Ishikawa (cell line): ENCODE measurements around the gene SMAP1.

Source experiments
- EGR1 ChIP-seq: IDR thresholded peaks from 2 replicates; pipeline ENCODE4 v1.6.1; 2012
- EP300 ChIP-seq: IDR thresholded peaks from 2 replicates; pipeline ENCODE4 v1.6.1; 2012; ENCODE audit warnings: borderline replicate concordance
- FOXM1 ChIP-seq: IDR thresholded peaks from 2 replicates; pipeline ENCODE4 v1.6.1; 2012; ENCODE audit warnings: low read depth, borderline replicate concordance
- NFIC ChIP-seq: IDR thresholded peaks from 2 replicates; pipeline ENCODE4 v1.6.1; 2012
- RAD21 ChIP-seq: IDR thresholded peaks from 2 replicates; pipeline ENCODE4 v1.6.1; 2012; ENCODE audit warnings: low read depth
- TAF1 ChIP-seq: IDR thresholded peaks from 2 replicates; pipeline ENCODE4 v1.6.1; 2012; ENCODE audit warnings: low read depth, mild to moderate bottlenecking
- TCF12 ChIP-seq: IDR thresholded peaks from 2 replicates; pipeline ENCODE4 v1.6.1; 2012; ENCODE audit warnings: low read depth
- TEAD4 ChIP-seq: IDR thresholded peaks from 2 replicates; pipeline ENCODE4 v1.6.1; 2012
- YY1 ChIP-seq: IDR thresholded peaks from 2 replicates; pipeline ENCODE4 v1.6.1; 2012; ENCODE audit warnings: low read depth
- ZBTB7A ChIP-seq: IDR thresholded peaks from 2 replicates; pipeline ENCODE4 v1.6.1; 2012; ENCODE audit warnings: low read depth
- TF ChIP-seq, protein P1 (sequence below): IDR thresholded peaks from 2 replicates; pipeline ENCODE4 v1.6.1; 2012
- TF ChIP-seq, protein P2 (sequence below): IDR thresholded peaks from 2 replicates; pipeline ENCODE4 v1.6.1; 2012; ENCODE audit warnings: low read depth, mild to moderate bottlenecking
- TF ChIP-seq, protein P3 (sequence below): IDR thresholded peaks from 2 replicates; pipeline ENCODE4 v1.6.1; 2012

DNA sequence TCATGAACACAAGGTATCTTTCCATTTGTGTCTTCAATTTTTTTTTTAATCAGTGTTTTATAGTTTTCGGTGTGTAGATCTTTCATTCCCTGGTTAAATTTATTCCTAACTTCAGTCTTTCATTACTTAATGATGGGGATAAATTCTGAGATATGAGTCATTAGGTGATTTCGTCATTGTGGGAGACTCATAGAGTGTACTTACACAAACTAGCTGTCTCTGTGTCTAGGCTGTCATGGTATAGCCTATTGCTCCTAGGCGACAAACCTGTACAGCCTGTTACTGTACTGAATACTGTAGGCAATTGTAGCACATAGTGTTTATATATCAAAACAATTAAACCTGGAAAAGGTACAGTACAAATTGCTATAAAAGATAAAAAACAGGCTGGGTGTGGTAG is 42.1 kb downstream of the SMAP1 start:
- TF ChIP-seq, protein P1, sequence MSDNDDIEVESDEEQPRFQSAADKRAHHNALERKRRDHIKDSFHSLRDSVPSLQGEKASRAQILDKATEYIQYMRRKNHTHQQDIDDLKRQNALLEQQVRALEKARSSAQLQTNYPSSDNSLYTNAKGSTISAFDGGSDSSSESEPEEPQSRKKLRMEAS, result no peak
- TF ChIP-seq, protein P2, sequence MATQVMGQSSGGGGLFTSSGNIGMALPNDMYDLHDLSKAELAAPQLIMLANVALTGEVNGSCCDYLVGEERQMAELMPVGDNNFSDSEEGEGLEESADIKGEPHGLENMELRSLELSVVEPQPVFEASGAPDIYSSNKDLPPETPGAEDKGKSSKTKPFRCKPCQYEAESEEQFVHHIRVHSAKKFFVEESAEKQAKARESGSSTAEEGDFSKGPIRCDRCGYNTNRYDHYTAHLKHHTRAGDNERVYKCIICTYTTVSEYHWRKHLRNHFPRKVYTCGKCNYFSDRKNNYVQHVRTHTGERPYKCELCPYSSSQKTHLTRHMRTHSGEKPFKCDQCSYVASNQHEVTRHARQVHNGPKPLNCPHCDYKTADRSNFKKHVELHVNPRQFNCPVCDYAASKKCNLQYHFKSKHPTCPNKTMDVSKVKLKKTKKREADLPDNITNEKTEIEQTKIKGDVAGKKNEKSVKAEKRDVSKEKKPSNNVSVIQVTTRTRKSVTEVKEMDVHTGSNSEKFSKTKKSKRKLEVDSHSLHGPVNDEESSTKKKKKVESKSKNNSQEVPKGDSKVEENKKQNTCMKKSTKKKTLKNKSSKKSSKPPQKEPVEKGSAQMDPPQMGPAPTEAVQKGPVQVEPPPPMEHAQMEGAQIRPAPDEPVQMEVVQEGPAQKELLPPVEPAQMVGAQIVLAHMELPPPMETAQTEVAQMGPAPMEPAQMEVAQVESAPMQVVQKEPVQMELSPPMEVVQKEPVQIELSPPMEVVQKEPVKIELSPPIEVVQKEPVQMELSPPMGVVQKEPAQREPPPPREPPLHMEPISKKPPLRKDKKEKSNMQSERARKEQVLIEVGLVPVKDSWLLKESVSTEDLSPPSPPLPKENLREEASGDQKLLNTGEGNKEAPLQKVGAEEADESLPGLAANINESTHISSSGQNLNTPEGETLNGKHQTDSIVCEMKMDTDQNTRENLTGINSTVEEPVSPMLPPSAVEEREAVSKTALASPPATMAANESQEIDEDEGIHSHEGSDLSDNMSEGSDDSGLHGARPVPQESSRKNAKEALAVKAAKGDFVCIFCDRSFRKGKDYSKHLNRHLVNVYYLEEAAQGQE, result no peak
- TF ChIP-seq TAF1 (no peak), FOXM1 (no peak), TCF12 (no peak), EP300 (no peak), YY1 (no peak), NFIC (no peak), RAD21 (no peak), TEAD4 (no peak), EGR1 (no peak), ZBTB7A (no peak)
- TF ChIP-seq, protein P3, sequence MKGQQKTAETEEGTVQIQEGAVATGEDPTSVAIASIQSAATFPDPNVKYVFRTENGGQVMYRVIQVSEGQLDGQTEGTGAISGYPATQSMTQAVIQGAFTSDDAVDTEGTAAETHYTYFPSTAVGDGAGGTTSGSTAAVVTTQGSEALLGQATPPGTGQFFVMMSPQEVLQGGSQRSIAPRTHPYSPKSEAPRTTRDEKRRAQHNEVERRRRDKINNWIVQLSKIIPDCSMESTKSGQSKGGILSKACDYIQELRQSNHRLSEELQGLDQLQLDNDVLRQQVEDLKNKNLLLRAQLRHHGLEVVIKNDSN, result no peak
